CD8-positive, alpha-beta memory T cell (primary cell): Measurements from ENCODE around the gene AJUBA. TPM values are rescaled to one million over a fixed set of nuclear protein-coding genes. Genes with fewer than 3 reads are reported as not detected.

ENCODE experiments used
- CTCF ChIA-PET: fragments of 350-600 bp; sonication (Branson Sonifier 250); formaldehyde crosslinking; loops from one replicate; lab custom pipeline; 2021; ENCODE audit warnings: antibody characterized with exemption; lab: Charles Lee
- POLR2A ChIA-PET: fragments of 350-600 bp; sonication (Branson Sonifier 250); formaldehyde crosslinking; loops from one replicate; lab custom pipeline; 2021; ENCODE audit warnings: antibody characterized with exemption; lab: Charles Lee
- DNase-seq, 5 donors: peaks; one replicate each; pipeline versions ENCODE4 v3.0.0 to v3.0.0-alpha.2; 2020 to 2022; ENCODE audit warnings: mixed read lengths in 1 of 5
- H3K27ac ChIP-seq: one replicate; pipeline ENCODE4 v1.7.0; 2013; ENCODE audit warnings: low read depth, mild to moderate bottlenecking, low read length, moderate library complexity
- H3K27me3 ChIP-seq: 2 replicates; pipeline ENCODE4 v1.7.0; 2013; ENCODE audit warnings: low read length, mild to moderate bottlenecking; ENCODE audit not compliant: insufficient read depth, poor library complexity, severe bottlenecking
- H3K36me3 ChIP-seq: 2 replicates; pipeline ENCODE4 v1.7.0; 2013; ENCODE audit warnings: mild to moderate bottlenecking, low read length, moderate library complexity; ENCODE audit not compliant: insufficient read depth
- H3K4me1 ChIP-seq: 2 replicates; pipeline ENCODE4 v1.7.0; 2013; ENCODE audit warnings: mild to moderate bottlenecking, low read length, moderate library complexity; ENCODE audit not compliant: insufficient read depth
- H3K4me3 ChIP-seq: 2 replicates; pipeline ENCODE4 v1.7.0; 2013; ENCODE audit warnings: mild to moderate bottlenecking, low read length
- H3K9me3 ChIP-seq: 2 replicates; pipeline ENCODE4 v1.7.0; 2013; ENCODE audit warnings: mild to moderate bottlenecking, low read length
- H3K27ac Mint-ChIP-seq, 8 donors: one replicate each; pipeline ENCODE4 v1.8.0; 2020 to 2021; ENCODE audit warnings: mixed read lengths in 8 of 8, mild to moderate bottlenecking in 6 of 8, inconsistent platforms in 3 of 8, moderate library complexity in 3 of 8
- H3K27me3 Mint-ChIP-seq, 2 donors: one replicate each; pipeline ENCODE4 v1.8.0; 2020 to 2021; ENCODE audit warnings: mixed read lengths in 2 of 2, mild to moderate bottlenecking in 1 of 2, moderate library complexity in 1 of 2
- H3K36me3 Mint-ChIP-seq, 3 donors: one replicate each; pipeline ENCODE4 v1.8.0; 2020 to 2021; ENCODE audit warnings: mixed read lengths in 3 of 3, inconsistent platforms in 1 of 3, mild to moderate bottlenecking in 1 of 3
- H3K4me1 Mint-ChIP-seq, 3 donors: one replicate each; pipeline ENCODE4 v1.8.0; 2020 to 2021; ENCODE audit warnings: mixed read lengths in 3 of 3, inconsistent platforms in 1 of 3, mild to moderate bottlenecking in 1 of 3
- H3K4me3 Mint-ChIP-seq, 7 donors: one replicate each; pipeline ENCODE4 v1.8.0; 2020 to 2021; ENCODE audit warnings: mixed read lengths in 7 of 7, mild to moderate bottlenecking in 6 of 7, moderate library complexity in 4 of 7, inconsistent platforms in 2 of 7
- H3K9me3 Mint-ChIP-seq, 5 donors: one replicate each; pipeline ENCODE4 v1.8.0; 2020 to 2022; ENCODE audit warnings: mixed read lengths in 5 of 5, mild to moderate bottlenecking in 3 of 5, moderate library complexity in 2 of 5, inconsistent platforms in 1 of 5
- polyA plus RNA-seq: library from polyadenylated mRNA; unstranded; fragments of 300-500 nt; fragmentation: Illumina TruSeq; gene quantifications from one replicate; pipeline ENCODE4 v1.2.3, GENCODE V29; 2021
- total RNA-seq, 2 experiments: library from RNA; stranded (reverse); gene quantifications; one replicate each; pipeline ENCODE4 v1.2.3, GENCODE V29; 2021

The AJUBA gene
- total and polyA plus RNA-seq, 3 experiments from 2014 or later = 0.64 to 1.2 (median 0.90) TPM

DNA sequence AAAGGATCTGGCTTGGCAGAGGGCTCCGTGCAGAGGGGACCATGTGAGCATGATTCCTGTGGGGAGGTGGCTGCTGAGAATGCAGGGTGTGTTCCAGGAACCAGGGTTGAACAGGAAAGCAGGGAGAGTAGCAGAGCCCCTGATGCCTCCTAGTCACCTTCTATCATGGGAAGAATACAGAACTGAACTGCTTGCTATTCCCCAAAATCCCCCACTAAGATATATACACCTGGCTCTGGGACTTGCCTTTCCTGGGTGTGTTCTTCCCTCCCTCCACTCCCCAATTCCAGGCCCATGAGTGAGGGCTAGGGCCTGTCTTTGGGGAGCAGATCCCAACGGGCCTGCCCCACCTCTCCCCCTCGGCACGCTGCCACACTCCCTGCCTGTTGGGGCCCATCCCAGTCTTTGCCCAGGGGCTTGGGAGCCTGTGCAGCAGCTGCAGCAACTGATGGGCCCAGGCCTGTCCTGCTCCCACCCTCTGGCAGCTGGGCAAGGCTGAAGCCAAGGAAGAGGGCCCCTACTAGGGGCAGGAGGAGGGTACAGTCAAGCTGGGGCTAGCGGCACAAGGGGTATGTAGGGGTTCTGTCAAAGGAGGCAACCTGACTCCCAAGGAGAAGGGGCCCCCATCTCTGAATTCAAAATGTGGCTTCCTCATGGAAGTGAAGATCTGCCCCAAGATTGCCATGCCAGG, 3.2 kb downstream of the AJUBA start:
- Histone ChIP-seq H3K27me3 (no peaks in the 10 kb centered on the region), H3K27ac (no peak overlapping the region), H3K4me1 (peaks cover 18% of the 10 kb centered on the region), H3K9me3 (no peaks in the 10 kb centered on the region), H3K4me3 (no peak overlapping the region), H3K36me3 (no peaks in the 10 kb centered on the region)
- Mint-ChIP-seq H3K9me3 (no peaks in the 10 kb centered on the region), H3K27me3 (peaks cover 0 to 13% of the 10 kb centered on the region in 2 donors), H3K27ac (peak overlapping the region in 1 of 8 donors; percentile 25), H3K4me1 (peaks cover 3 to 7% (median 5%) of the 10 kb centered on the region in 3 donors), H3K4me3 (peak overlapping the region in 2 of 7 donors; percentile 63 to 79), H3K36me3 (no peaks in the 10 kb centered on the region)
- no peak for DNase-seq
- ChIA-PET CTCF (interaction anchor here (1.0 to 27.9 kb wide), 3 partner anchors 8 to 80 kb away, joined by 3 to 732 read pairs (median 37); partner anchors contain the start of gene CDH24), POLR2A (no interaction called here)

- no peak overlapping the region for H3K27ac ChIP-seq
- no peak overlapping the region for H3K4me3 ChIP-seq
- H3K4me1 Mint-ChIP-seq = peaks cover 3 to 7% (median 5%) of the 10 kb centered on the region in 3 donors
- H3K36me3 ChIP-seq = no peaks in the 10 kb centered on the region
- H3K36me3 Mint-ChIP-seq = no peaks in the 10 kb centered on the region
- no peak for DNase-seq
- H3K27ac Mint-ChIP-seq = no peak overlapping the region
- ChIA-PET POLR2A (no interaction called here), CTCF (interaction anchor here (1.0 to 27.9 kb wide), 4 partner anchors 9 to 80 kb away, joined by 3 to 732 read pairs (median 20); partner anchors contain the start of gene CDH24)
- H3K4me1 ChIP-seq = peaks cover 18% of the 10 kb centered on the region
- H3K27me3 Mint-ChIP-seq = peaks cover 0 to 13% of the 10 kb centered on the region in 2 donors
- no peaks in the 10 kb centered on the region for H3K9me3 ChIP-seq
- H3K9me3 Mint-ChIP-seq = no peaks in the 10 kb centered on the region
- H3K4me3 Mint-ChIP-seq = peak overlapping the region in 1 of 7 donors; percentile 44
- no peaks in the 10 kb centered on the region for H3K27me3 ChIP-seq
Measured at GRCh38 chr14:22978487-22978837, 3.9 kb downstream of the AJUBA start.

DNA sequence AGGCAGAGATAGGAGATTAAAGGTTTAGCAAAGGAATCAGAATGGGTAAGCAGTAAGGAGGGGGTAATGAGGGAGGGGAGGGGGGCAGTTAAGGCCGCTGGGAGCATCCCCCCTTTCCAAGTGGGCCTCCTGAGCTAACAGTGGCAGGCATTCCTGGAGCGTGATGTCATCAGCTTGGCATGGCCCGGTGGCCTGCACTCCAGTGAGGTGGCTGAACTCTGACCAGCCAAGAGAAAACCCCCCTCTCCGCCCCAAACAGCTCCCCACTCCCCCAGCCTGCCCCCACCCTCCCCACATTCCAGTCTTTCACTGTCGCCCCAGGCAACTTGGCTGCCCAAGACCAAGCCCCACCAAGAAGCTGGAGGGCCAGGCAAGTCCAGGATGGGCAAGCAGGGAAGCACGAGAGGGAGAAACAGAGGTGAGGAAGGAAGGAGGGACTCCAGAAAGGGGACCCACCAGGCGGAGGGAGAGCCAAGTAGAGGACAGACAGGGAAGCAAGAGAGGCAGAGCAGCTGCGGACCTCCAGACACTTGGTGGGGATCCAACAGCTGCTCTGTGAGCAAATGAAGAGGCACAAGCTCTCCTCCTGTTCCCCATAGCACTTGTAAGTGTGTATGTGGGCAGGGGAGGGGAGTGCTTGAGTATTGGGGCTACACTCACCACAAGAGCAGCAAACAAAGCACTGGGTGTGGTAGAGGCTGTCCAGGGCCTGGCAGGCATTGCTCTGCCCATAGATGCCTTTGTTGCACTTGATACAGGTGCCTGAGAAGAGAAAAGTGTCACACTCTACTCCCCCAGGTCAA, 4.5 kb downstream of the AJUBA start:
- Mint-ChIP-seq H3K4me3 (peak overlapping the region in 1 of 7 donors; percentile 44), H3K9me3 (no peaks in the 10 kb centered on the region), H3K27ac (peak overlapping the region in 1 of 8 donors; percentile 33), H3K4me1 (peaks cover 3 to 7% (median 5%) of the 10 kb centered on the region in 3 donors), H3K36me3 (no peaks in the 10 kb centered on the region), H3K27me3 (peaks cover 0 to 14% of the 10 kb centered on the region in 2 donors)
- Histone ChIP-seq H3K36me3 (no peaks in the 10 kb centered on the region), H3K9me3 (no peaks in the 10 kb centered on the region), H3K4me1 (peaks cover 13% of the 10 kb centered on the region), H3K27me3 (no peaks in the 10 kb centered on the region), H3K27ac (no peak overlapping the region), H3K4me3 (no peak overlapping the region)
- ChIA-PET POLR2A (interaction anchor here (0.6 kb wide), 1 partner anchor 89 kb away, joined by 3 read pairs; no protein-coding TSS in a partner anchor), CTCF (interaction anchor here (0.7 to 27.9 kb wide), 6 partner anchors 9 to 81 kb away, joined by 3 to 732 read pairs (median 4); partner anchors contain the start of gene CDH24)
- no peak for DNase-seq

DNA sequence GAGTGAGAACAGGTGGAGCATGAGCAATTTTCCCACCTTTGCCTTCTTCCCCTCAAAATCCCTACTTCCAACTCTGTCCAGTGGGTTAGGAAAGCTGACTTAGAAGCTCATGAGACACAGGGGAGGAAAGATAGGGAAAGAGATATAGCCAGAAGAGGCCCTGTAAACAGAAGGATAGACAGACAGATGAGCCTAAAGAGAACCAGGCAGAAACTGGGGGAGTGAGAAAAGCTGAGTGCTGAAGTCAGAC, 5.0 kb downstream of the AJUBA start:
- H3K4me3 Mint-ChIP-seq = peak overlapping the region in 2 of 7 donors; percentile 1 to 7
- no peaks in the 10 kb centered on the region for H3K36me3 Mint-ChIP-seq
- POLR2A ChIA-PET = interaction anchor here (0.6 kb wide), 1 partner anchor 89 kb away, joined by 3 read pairs; no protein-coding TSS in a partner anchor
- H3K27ac ChIP-seq = no peak overlapping the region
- no peaks in the 10 kb centered on the region for H3K9me3 ChIP-seq
- H3K4me1 Mint-ChIP-seq = peaks cover 3 to 7% (median 5%) of the 10 kb centered on the region in 3 donors
- H3K27me3 Mint-ChIP-seq = peaks cover 0 to 14% of the 10 kb centered on the region in 2 donors
- no peaks in the 10 kb centered on the region for H3K9me3 Mint-ChIP-seq
- H3K4me3 ChIP-seq = no peak overlapping the region
- no peaks in the 10 kb centered on the region for H3K36me3 ChIP-seq
- H3K27ac Mint-ChIP-seq = no peak overlapping the region
- no peak for DNase-seq
- H3K27me3 ChIP-seq = no peaks in the 10 kb centered on the region
- peaks cover 13% of the 10 kb centered on the region for H3K4me1 ChIP-seq
- CTCF ChIA-PET = interaction anchor here (0.7 to 27.9 kb wide), 6 partner anchors 10 to 82 kb away, joined by 3 to 732 read pairs (median 4); partner anchors contain the start of gene CDH24

DNA sequence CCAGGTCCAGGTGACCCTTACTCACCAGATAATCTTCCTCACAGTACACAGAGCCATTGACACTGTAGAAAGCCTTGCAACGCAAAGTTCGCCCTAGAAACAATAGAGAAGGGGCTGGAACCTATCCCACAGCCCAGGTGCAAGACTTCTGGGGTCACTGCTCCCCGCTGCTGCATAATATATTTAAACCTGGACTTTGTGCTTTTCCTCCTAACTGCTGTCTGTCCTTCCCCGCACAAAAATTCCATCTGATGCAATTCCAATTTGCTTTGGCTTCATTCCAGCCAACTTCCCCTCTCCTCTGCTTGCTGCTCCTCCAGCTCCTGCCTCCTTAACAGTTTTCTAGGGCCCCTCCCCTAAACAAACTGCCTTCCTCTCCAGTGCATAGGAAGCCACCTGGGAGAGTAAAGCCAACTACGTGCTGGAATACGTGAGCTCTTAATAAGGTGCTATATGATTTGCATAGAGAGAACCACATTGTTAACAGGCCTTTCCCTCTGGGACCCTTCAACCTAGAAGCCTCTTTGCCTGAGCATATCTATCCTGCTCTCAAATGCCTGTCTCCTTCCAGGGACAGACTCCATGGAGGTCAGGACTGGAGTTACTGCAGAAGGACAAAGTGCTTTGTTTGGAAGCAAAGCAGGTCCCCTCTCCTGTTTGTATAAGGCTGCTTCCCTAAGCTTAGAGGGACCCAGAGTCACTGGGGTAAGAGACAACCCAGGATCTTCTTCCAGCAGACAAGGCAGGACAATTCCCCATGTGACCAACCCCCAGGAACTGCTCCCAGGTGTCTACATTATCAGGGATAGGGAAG, 5.5 kb downstream of the AJUBA start:
- Mint-ChIP-seq H3K36me3 (no peaks in the 10 kb centered on the region), H3K4me1 (peaks cover 3 to 7% (median 5%) of the 10 kb centered on the region in 3 donors), H3K27me3 (peaks cover 0 to 14% of the 10 kb centered on the region in 2 donors), H3K4me3 (no peak overlapping the region), H3K9me3 (no peaks in the 10 kb centered on the region), H3K27ac (peak overlapping the region in 1 of 8 donors; percentile 81)
- Histone ChIP-seq H3K36me3 (no peaks in the 10 kb centered on the region), H3K27ac (no peak overlapping the region), H3K4me3 (no peak overlapping the region), H3K4me1 (peaks cover 13% of the 10 kb centered on the region), H3K9me3 (no peaks in the 10 kb centered on the region), H3K27me3 (no peaks in the 10 kb centered on the region)
- DNase-seq = no peak
- ChIA-PET CTCF (interaction anchor here (0.7 to 27.9 kb wide), 7 partner anchors 11 to 407 kb away, joined by 3 to 732 read pairs (median 3); partner anchors contain the start of gene CDH24), POLR2A (no interaction called here)

- no peaks in the 10 kb centered on the region for H3K36me3 ChIP-seq
- Mint-ChIP-seq H3K4me1 (no peaks in the 10 kb centered on the region), H3K27ac (peak overlapping the region in 1 of 8 donors; percentile 11), H3K4me3 (no peak overlapping the region), H3K27me3 (peaks cover 3 to 5% of the 10 kb centered on the region in 2 donors), H3K9me3 (no peaks in the 10 kb centered on the region), H3K36me3 (no peaks in the 10 kb centered on the region)
- no peak for DNase-seq
- no peak overlapping the region for H3K4me3 ChIP-seq
- POLR2A ChIA-PET = no interaction called here
- H3K27ac ChIP-seq = no peak overlapping the region
- H3K27me3 ChIP-seq = no peaks in the 10 kb centered on the region
- CTCF ChIA-PET = interaction anchor here (0.6 to 27.9 kb wide), 8 partner anchors 10 to 84 kb away, joined by 3 to 732 read pairs (median 21); partner anchors contain the start of genes AJUBA, CDH24 and HAUS4
- no peaks in the 10 kb centered on the region for H3K9me3 ChIP-seq
- H3K4me1 ChIP-seq = no peaks in the 10 kb centered on the region
Measured at GRCh38 chr14:22974530-22975313, 7.6 kb downstream of the AJUBA start.
